GM21360 (cell line): ENCODE results near the gene TCF15.

ENCODE experiments used
- ATAC-seq: cut with Tn5 transposase; IDR thresholded peaks from one replicate; pipeline ENCODE4 v1.9.1; 2021; ENCODE audit warnings: mild to moderate bottlenecking, moderate library complexity; ENCODE audit not compliant: unreplicated experiment

The TCF15 gene

GRCh38 chr20:615514-615913 is 5.4 kb upstream of the TCF15 start:
- no peak for ATAC-seq

- ATAC-seq, result no peak
These were observed 1.7 kb upstream of the TCF15 start for GRCh38 chr20:611843-612185.

- no peak for ATAC-seq
These were observed 1.1 kb upstream of the TCF15 start for GRCh38 chr20:611047-611842.

- ATAC-seq, result no peak
These were observed 641 bp downstream of the TCF15 start for GRCh38 chr20:609371-609964.

GRCh38 chr20:608970-609369 is 1.1 kb downstream of the TCF15 start:
- ATAC-seq, result no peak

GRCh38 chr20:607476-607875 is 2.6 kb downstream of the TCF15 start:
- no peak for ATAC-seq

GRCh38 chr20:605237-605636 is 4.9 kb downstream of the TCF15 start:
- ATAC-seq, result no peak

GRCh38 chr20:603116-603640 is 6.9 kb downstream of the TCF15 start:
- ATAC-seq, result no peak

- no peak for ATAC-seq
These were observed 7.8 kb downstream of the TCF15 start for GRCh38 chr20:602111-602970.

GRCh38 chr20:600736-601135 is 9.4 kb downstream of the TCF15 start:
- no peak for ATAC-seq

GRCh38 chr20:600141-600540 is 10.0 kb downstream of the TCF15 start:
- ATAC-seq, result no peak

- ATAC-seq, result no peak
These were observed 11.8 kb downstream of the TCF15 start for GRCh38 chr20:598133-598850.

GRCh38 chr20:597560-597959 is 12.5 kb downstream of the TCF15 start:
- no peak for ATAC-seq

- ATAC-seq, result no peak
These were observed 14.5 kb downstream of the TCF15 start for GRCh38 chr20:595330-596308.

GRCh38 chr20:592506-592905 is 17.6 kb downstream of the TCF15 start:
- no peak for ATAC-seq

- no peak for ATAC-seq
These were observed 18.2 kb downstream of the TCF15 start for GRCh38 chr20:591941-592340.

- ATAC-seq, result peak; percentile 75
These were observed 21.0 kb downstream of the TCF15 start for GRCh38 chr20:588932-589672.

- no peak for ATAC-seq
These were observed 21.6 kb downstream of the TCF15 start for GRCh38 chr20:588476-588875.

GRCh38 chr20:584971-585301 is 25.2 kb downstream of the TCF15 start:
- ATAC-seq, result no peak
